Aorta (tissue), 5 donors: ENCODE data around the gene TLL1. TPM values are rescaled to one million over a fixed set of nuclear protein-coding genes. Genes with fewer than 3 reads are reported as not detected.

Source experiments
- ATAC-seq: fragments of 200-7000 bp; cut with Tn5 transposase; one replicate; pipeline ENCODE4 v1.9.1; 2022; ENCODE audit warnings: moderate library complexity; ENCODE audit not compliant: low FRiP score
- DNase-seq, 2 donors: peaks; one replicate each; pipeline ENCODE4 v3.0.0-alpha.2; 2020
- H3K27ac ChIP-seq, 2 donors: one replicate each; pipeline ENCODE4 v1.5.1; 2013; ENCODE audit warnings: low read length in 2 of 2, mild to moderate bottlenecking in 2 of 2, moderate library complexity in 2 of 2, control low read depth in 1 of 2, inconsistent platforms in 1 of 2, low read depth in 1 of 2
- H3K27me3 ChIP-seq, 2 donors: one replicate each; pipeline ENCODE4 v1.6.1; 2013; ENCODE audit warnings: control low read depth in 1 of 2, low read length in 1 of 2, mild to moderate bottlenecking in 1 of 2, moderate library complexity in 1 of 2; ENCODE audit not compliant: insufficient read depth in 2 of 2, control insufficient read depth in 1 of 2
- H3K36me3 ChIP-seq, 2 donors: one replicate each; pipeline ENCODE4 v1.6.1; 2013; ENCODE audit warnings: control low read depth in 1 of 2, low read length in 1 of 2, mild to moderate bottlenecking in 1 of 2; ENCODE audit not compliant: insufficient read depth in 2 of 2, control insufficient read depth in 1 of 2
- H3K4me1 ChIP-seq, 2 donors: one replicate each; pipeline ENCODE4 v1.6.1; 2013; ENCODE audit warnings: low read length in 2 of 2, control low read depth in 1 of 2, mild to moderate bottlenecking in 1 of 2, moderate library complexity in 1 of 2; ENCODE audit not compliant: insufficient read depth in 2 of 2, control insufficient read depth in 1 of 2
- H3K4me3 ChIP-seq, 2 donors: one replicate each; pipeline ENCODE4 v1.5.1; 2013; ENCODE audit warnings: low read length in 2 of 2, control low read depth in 1 of 2, mild to moderate bottlenecking in 1 of 2
- H3K9me3 ChIP-seq: one replicate; pipeline ENCODE4 v1.6.1; 2013; ENCODE audit warnings: mild to moderate bottlenecking, low read length; ENCODE audit not compliant: control insufficient read depth
- WGBS, 2 donors: extraction: QIAGEN DNeasy Blood & Tissue Kit; methylation state at CpG; one replicate each; pipeline ENCODE4 v1.1.7; 2013; 5-methylcytosine and 5-hydroxymethylcytosine counted together
- intact Hi-C, 2 donors: fragments of 100-400 bp; cut with DNase I; formaldehyde crosslinking; loops; one replicate each; pipeline versions ENCODE4 v1.14.2 to v1.15.0; 2022
- polyA plus RNA-seq, 2 donors: library from polyadenylated mRNA; stranded (reverse); fragments of 200-250 nt; gene quantifications; one replicate each; pipeline ENCODE4 v1.2.3, GENCODE V29; 2013
- total RNA-seq, 2 donors: library from RNA; stranded (reverse); fragmentation: NEBNext Ultra II Directional; extraction: Animal tissue kit (Norgen Biotek cat#: 25700); gene quantifications; one replicate each; pipeline ENCODE4 v1.2.1, GENCODE V29; 2021
- donor health status: healthy with polysubstance abuse.
- donor health status: Bipolar disorder and iron deficiency.
- donor health status: DM: no; HTN: no; CAD: no.
- donor health status: DM: no; HTN: no; CAD: no.
- donor health status: DM: yes; HTN: yes; CAD: no.

TLL1 gene
- total and polyA plus RNA-seq, 4 donors, result 0.50 to 20.6 (median 19.5) TPM; not detected in 1

DNA sequence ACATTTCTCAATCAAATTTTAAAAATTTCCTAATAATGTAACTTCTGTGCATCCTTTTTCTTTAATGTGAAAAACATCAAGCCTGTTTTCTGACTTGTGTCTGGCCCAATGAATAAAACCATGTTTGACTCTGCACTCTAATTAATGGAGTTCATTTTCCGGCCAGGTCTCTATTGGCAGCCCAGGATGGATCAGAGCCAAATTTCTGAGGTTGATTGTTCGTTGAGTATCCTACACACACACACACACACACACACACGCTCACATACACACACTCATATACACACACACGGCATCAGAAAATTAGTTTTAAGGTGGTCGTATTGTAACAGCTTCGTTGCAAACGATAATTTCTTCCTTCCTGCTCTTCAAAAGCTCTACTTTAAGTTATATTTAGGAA lies 28.9 kb upstream of the TLL1 start:
- Histone ChIP-seq H3K4me1 (no peaks in the 10 kb centered on the region), H3K9me3 (no peaks in the 10 kb centered on the region), H3K27ac (no peak overlapping the region), H3K36me3 (no peaks in the 10 kb centered on the region), H3K27me3 (no peaks in the 10 kb centered on the region), H3K4me3 (no peak overlapping the region)
- DNase-seq (no peak), ATAC-seq (no peak)
- 72 to 75% methylated on average over 7 of the region's 7 CpGs for WGBS, 2 donors
- intact Hi-C loops, result no loop called here

DNA sequence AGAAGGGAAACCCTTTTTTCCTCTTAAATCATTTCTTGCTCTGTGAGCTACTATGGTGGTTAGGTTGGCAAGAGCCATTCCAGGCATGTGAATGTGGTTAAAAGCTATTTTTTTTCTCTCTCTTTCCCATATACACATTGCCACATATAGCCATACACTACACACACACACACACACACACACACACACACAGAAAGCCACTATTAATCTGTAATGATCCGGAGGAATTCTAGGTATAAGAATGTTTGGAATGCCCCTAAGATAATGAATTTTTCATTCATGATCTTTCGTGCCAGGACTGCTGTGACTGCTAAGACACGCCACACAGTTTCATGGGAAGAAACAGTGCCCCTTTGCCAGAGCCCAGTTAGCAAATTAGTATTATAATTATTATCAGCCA lies 21.8 kb upstream of the TLL1 start:
- H3K36me3 ChIP-seq, result no peaks in the 10 kb centered on the region
- H3K27ac ChIP-seq, result no peak overlapping the region
- no peaks in the 10 kb centered on the region for H3K27me3 ChIP-seq
- 63 to 78% methylated on average over 3 of the region's 3 CpGs for WGBS, 2 donors
- no peaks in the 10 kb centered on the region for H3K9me3 ChIP-seq
- H3K4me3 ChIP-seq, result no peak overlapping the region
- no peak for DNase-seq
- no peaks in the 10 kb centered on the region for H3K4me1 ChIP-seq
- no peak for ATAC-seq
- intact Hi-C loops, result no loop called here

DNA sequence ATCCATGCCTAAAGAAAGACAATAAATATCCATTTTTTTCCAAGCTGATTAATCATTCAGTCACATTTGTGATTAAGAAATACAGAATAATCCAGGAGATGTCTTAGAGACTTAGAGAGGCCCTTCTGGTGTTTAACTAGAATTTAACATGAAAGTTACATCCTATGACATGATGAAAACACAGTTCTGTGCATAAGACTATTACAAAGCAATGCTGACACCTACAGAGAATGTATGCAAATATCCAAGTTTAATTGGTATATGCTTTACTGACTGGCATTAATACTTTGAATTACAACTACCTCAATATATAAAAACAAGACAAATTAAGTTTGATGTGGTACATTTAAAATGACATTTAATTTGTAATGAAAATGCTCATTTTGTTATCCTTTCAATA lies 17.8 kb upstream of the TLL1 start:
- no peak for ATAC-seq
- no peaks in the 10 kb centered on the region for H3K36me3 ChIP-seq
- no peak for DNase-seq
- no peaks in the 10 kb centered on the region for H3K27me3 ChIP-seq
- H3K4me3 ChIP-seq, result no peak overlapping the region
- intact Hi-C loops, result no loop called here
- H3K9me3 ChIP-seq, result no peaks in the 10 kb centered on the region
- no peak overlapping the region for H3K27ac ChIP-seq
- no peaks in the 10 kb centered on the region for H3K4me1 ChIP-seq

DNA sequence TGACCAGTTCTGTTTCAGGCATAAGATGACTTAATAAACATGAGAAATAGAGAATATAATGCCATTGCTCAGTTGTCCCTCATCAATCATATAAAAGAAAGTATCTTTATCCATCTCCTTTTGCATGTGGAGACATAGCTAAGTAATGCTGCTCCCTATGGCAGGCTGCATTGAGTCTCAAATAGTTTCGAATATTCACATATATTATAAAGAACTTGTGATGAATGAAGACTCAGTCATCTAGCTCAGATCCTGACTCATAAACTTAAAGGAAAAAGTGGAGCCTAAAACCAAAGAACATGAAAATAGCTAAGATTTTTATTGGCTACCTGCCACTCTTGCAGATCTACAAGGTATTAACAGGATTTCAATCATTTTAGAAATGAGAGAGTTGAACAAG lies 11.7 kb upstream of the TLL1 start:
- ATAC-seq (no peak), DNase-seq (no peak)
- Histone ChIP-seq H3K9me3 (no peaks in the 10 kb centered on the region), H3K36me3 (no peaks in the 10 kb centered on the region), H3K27me3 (no peaks in the 10 kb centered on the region), H3K27ac (no peak overlapping the region), H3K4me3 (no peak overlapping the region), H3K4me1 (no peaks in the 10 kb centered on the region)
- intact Hi-C loops, result no loop called here
- 46 to 73% methylated on average over 1 of the region's 1 CpG for WGBS, 2 donors

DNA sequence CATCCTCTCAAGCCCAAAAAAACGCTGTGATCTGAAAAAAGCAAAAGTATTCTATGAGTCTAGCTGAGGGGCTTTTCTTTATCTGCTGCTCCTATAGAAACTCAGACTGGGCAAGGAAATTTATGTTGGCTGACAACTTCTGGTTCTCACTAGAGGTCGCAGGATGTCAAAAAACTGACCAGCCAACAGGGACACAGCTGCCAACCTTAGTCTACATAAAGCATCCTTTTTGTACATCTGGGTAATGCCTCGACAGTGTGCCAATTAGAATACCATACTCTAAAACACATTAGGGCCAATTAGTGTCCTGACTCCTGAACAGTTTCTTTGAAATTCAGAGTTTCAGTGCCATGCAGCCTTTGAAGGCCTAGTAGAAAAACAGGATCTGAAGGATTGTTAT lies 8.8 kb upstream of the TLL1 start:
- no peak for DNase-seq
- Histone ChIP-seq H3K27me3 (no peaks in the 10 kb centered on the region), H3K4me1 (no peaks in the 10 kb centered on the region), H3K4me3 (no peak overlapping the region), H3K36me3 (no peaks in the 10 kb centered on the region), H3K9me3 (no peaks in the 10 kb centered on the region), H3K27ac (no peak overlapping the region)
- ATAC-seq, result no peak
- intact Hi-C loops, result no loop called here
- WGBS, 2 donors, result 61 to 73% methylated on average over 3 of the region's 3 CpGs

DNA sequence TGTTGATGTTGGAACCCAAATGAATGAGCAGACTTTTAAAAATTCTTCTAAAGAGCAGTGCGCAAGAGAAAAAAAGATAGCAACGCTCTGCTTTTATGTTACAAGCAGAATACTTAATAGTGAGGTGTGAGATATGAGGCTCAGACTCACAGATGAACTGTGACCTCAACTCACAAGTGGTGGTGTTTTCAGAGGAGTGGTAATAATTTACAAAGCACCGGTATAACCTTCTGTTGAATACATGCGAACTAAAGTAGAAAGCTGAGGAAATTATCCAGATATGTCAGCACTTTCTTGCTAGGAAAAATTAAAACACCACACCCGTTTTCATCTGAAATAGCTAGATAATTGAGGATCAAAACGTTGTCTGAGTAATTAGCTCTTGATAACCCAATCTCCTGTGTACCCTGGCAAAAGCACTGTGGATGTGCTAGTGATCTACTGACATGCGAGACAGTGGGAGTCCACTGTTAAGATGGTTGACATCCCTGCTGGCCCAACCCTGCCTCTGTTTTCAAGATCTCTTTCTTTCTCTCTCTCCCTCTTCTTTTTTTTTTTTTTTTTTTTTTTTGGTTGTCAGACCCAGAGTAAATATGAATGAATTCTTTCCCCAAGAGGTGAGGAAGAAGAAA lies 6.9 kb upstream of the TLL1 start:
- WGBS, 2 donors, result 82 to 83% methylated on average over 7 of the region's 7 CpGs
- intact Hi-C loops, result no loop called here

DNA sequence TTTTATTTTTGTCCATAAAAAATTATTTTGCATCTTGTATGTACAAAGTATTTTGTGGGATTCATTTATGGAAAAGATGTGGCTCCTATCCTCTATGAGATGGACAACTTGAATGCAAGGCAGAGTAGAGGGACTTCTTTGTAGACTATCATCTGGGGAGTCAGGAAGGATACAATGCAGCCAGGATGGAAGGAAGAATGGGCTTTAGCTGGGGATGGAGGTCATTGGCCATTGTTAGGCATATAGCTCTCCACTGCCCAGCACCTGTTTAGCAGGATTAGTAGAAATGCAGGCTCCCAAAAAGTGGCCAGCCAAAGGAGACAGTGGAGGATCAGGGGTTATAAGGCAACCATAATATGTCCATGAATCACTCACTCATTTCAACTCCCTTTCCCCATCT lies 5.1 kb upstream of the TLL1 start:
- intact Hi-C loops, result no loop called here
- no peak for DNase-seq
- Histone ChIP-seq H3K27me3 (no peaks in the 10 kb centered on the region), H3K27ac (no peak overlapping the region), H3K9me3 (no peaks in the 10 kb centered on the region), H3K4me1 (no peaks in the 10 kb centered on the region), H3K4me3 (no peak overlapping the region), H3K36me3 (no peaks in the 10 kb centered on the region)
- no peak for ATAC-seq

More for the DNA sequence above, 6.9 kb upstream of the TLL1 start:
- DNase-seq, result no peak
- Histone ChIP-seq H3K27ac (no peak overlapping the region), H3K4me3 (no peak overlapping the region), H3K27me3 (no peaks in the 10 kb centered on the region), H3K4me1 (no peaks in the 10 kb centered on the region), H3K9me3 (no peaks in the 10 kb centered on the region), H3K36me3 (no peaks in the 10 kb centered on the region)
- no peak for ATAC-seq

DNA sequence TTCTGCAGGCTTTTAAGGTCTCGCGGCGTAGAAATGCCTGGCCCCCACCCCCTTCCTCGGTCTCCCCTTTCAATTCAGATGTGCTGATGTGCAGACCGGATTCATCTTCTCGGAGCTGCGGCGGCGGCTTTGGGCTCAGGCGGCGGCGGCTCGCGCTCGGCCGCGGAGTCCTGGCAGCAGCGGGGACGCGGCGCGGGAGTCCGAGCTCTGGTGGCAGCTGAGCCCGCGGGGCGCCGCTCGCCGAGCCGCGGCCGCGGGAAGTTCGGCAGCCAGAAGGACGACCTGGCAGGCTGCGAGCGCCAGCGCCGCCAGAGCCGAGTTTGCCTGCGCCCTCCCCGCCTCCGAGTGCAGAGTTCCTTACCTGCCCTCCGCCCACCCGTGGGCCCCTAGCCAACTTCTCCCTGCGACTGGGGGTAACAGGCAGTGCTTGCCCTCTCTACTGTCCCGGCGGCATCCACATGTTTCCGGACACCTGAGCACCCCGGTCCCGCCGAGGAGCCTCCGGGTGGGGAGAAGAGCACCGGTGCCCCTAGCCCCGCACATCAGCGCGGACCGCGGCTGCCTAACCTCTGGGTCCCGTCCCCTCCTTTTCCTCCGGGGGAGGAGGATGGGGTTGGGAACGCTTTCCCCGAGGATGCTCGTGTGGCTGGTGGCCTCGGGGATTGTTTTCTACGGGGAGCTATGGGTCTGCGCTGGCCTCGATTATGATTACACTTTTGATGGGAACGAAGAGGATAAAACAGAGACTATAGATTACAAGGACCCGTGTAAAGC lies 448 bp downstream of the TLL1 start:
- H3K4me3 ChIP-seq, result peak overlapping the region; percentile 33 to 38
- DNase-seq (peak; percentile 44 to 80), ATAC-seq (peak; percentile 56)
- no peaks in the 10 kb centered on the region for H3K4me1 ChIP-seq
- intact Hi-C loops, result loop anchor here in 1 of 2 donors (10.0 kb wide), 1 partner anchor 199 kb away; no protein-coding TSS in a partner anchor
- H3K9me3 ChIP-seq, result no peaks in the 10 kb centered on the region
- H3K27me3 ChIP-seq, result no peaks in the 10 kb centered on the region
- WGBS, 2 donors, result 1% methylated on average over 64 to 70 of the region's 70 CpGs
- H3K27ac ChIP-seq, result no peak overlapping the region
- no peaks in the 10 kb centered on the region for H3K36me3 ChIP-seq
